NCI-H1105 (cell line): ENCODE results near the gene TCF7L2.

Source experiments
- DNase-seq: peaks from one replicate; lab custom pipeline; 2025; lab: John Stamatoyannopoulos, UW

The TCF7L2 gene

GRCh38 chr10:113177936-113178335 lies 227.9 kb downstream of the TCF7L2 start:
- no peak for DNase-seq

GRCh38 chr10:113178771-113179170 lies 228.7 kb downstream of the TCF7L2 start:
- DNase-seq, result no peak

GRCh38 chr10:113179265-113179664 lies 229.2 kb downstream of the TCF7L2 start:
- DNase-seq, result no peak

DNA sequence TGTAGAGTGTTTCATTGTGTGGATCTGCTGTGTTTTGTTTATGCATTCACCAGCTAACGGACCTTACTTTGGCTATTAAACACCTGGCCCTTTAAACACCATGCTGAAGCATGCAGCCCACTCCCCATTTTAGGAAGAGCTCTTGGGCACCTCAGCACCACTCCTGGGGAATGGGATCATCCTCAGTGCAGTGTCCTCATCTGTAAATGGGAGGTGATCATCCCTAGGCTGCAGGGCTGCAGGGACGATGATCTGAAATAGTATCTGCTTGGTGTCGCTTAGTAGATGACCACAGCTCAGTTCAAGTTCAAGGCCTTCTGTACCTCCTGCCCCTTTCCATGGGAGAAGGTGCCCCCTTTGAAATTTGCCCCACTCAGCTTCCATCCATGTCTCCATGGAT lies 229.9 kb downstream of the TCF7L2 start:
- DNase-seq, result no peak

GRCh38 chr10:113180401-113181154 lies 230.5 kb downstream of the TCF7L2 start:
- no peak for DNase-seq

DNA sequence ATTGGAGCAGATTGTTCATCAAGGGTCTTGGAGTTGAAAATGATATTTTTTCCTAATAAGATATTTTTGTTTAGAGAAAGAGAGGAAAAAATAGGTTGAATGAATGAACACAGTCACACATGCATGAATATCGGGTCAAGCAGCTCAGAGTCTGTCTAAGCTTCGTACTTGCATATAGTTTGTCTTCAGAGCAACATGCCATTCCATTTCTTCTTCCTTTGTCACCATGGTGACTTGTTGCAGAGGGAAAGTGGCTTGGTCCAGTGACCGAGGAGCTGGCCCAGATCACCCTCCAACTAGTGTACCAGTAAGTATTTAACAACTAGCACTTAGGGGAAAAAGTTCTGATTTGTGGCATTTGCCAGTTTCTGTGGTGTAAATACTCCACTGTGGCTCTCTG lies 232.1 kb downstream of the TCF7L2 start:
- DNase-seq, result no peak

DNA sequence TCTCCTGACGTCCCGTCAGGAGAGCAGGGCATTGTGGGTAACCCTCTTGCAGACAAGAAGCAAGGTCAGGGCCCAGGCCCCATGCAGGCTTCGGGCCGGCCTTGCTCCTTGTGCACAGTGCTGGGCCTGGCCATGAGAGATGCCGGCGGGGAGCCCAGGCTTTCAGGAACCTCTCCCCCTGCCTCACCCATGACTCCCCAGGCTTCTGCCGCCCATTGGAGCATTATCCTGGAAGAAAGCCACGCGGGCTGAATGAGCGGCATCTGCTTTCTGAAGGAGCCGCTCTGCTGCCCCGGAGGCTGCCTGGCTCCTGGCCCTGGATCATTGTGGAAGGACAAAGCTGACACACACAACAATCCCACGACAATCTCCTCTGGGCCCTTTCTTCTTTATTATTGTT lies 233.5 kb downstream of the TCF7L2 start:
- no peak for DNase-seq

- peak; percentile 39 for DNase-seq
Measured at GRCh38 chr10:113187063-113187777, 237.2 kb downstream of the TCF7L2 start.

- DNase-seq, result no peak
Measured at GRCh38 chr10:113199459-113199858, 249.4 kb downstream of the TCF7L2 start.

GRCh38 chr10:113202011-113202410 lies 252.0 kb downstream of the TCF7L2 start:
- no peak for DNase-seq

DNA sequence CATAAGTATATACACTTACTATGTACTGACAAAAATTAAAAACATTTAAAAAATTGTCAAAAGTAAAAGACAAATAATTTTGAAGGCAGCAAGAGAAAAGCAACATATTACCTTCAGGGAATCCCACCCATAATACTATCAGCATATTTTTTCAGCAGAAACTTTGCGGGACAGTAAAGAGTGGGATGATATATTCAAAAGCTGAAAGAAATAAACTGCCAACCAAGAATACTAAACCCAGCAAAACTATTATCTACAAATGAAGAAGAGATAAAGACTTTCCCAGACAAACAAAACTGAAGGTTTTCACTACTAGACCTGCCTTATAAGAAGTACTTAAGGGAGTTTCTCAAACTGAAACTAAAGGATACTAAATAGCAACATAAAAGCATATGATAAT lies 257.9 kb downstream of the TCF7L2 start:
- DNase-seq, result no peak

- DNase-seq, result no peak
Measured at GRCh38 chr10:113213035-113213434, 263.0 kb downstream of the TCF7L2 start.

- DNase-seq, result no peak
Measured at GRCh38 chr10:113214331-113214730, 264.3 kb downstream of the TCF7L2 start.

- DNase-seq, result no peak
Measured at GRCh38 chr10:113216102-113216501, 266.1 kb downstream of the TCF7L2 start.
